ENCODE data around the gene C11orf16. TPM values are rescaled to one million over a fixed set of nuclear protein-coding genes. Genes with fewer than 3 reads are reported as not detected.

C11orf16 gene, protein sequence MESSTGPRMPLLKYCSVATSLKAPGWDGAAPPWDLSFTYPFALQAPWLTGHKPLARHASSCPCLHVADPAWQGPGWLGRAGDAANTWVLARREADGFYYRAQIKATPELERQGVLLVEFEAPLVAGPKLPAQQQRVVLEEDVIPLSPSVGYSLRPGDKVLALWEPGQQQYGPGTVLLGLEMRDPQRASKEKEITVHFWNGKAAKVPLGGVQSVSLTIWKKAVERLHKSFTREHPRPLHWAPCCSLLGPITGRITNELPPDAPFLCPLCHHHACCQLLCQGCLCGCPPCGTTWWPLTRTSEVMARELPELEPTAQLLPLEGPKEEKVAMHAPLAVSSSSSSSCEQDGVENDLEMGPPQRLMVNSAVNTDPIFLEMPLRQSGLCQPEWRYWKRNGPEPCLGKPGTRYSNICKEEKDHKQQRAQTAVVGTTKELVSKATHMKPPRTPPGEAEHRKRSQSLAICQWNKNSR
- not detected in 2 replicates for total RNA-seq

DNA sequence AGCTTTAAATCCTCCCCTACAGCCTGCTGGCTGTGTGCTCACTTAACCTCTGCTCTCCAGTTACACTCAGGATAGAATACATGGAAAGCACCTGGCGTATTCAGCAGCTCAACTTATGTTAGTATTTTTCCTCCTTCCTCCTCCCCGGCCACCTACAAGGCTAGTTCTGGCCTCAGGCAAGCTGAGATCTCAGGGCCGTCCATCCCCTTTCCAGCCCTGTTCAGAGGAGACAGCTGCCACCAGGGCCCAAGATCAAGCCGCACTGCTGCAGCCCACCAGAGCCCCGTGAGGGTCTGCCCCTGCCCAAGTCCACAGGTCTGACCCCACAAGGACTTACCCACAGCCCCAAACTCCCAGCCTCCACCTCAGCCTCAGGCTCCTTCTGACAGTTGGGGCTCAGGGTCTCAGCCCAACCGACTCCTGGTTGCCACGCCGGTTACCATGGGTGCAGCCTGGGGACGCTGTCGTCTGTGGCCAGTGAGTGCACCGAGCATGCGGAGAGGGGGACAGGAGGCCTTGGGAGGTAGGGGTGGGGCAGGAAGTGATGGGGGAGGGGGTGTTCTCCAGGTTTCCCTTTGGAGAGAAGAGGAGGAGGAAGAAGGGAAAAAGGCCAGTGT, at the start of gene C11orf16:
Gene C11orf16 (minus strand): TSS at position 384 of the 617 bp plus-strand sequence. CDS start 639 bp downstream, outside the sequence.

DNA sequence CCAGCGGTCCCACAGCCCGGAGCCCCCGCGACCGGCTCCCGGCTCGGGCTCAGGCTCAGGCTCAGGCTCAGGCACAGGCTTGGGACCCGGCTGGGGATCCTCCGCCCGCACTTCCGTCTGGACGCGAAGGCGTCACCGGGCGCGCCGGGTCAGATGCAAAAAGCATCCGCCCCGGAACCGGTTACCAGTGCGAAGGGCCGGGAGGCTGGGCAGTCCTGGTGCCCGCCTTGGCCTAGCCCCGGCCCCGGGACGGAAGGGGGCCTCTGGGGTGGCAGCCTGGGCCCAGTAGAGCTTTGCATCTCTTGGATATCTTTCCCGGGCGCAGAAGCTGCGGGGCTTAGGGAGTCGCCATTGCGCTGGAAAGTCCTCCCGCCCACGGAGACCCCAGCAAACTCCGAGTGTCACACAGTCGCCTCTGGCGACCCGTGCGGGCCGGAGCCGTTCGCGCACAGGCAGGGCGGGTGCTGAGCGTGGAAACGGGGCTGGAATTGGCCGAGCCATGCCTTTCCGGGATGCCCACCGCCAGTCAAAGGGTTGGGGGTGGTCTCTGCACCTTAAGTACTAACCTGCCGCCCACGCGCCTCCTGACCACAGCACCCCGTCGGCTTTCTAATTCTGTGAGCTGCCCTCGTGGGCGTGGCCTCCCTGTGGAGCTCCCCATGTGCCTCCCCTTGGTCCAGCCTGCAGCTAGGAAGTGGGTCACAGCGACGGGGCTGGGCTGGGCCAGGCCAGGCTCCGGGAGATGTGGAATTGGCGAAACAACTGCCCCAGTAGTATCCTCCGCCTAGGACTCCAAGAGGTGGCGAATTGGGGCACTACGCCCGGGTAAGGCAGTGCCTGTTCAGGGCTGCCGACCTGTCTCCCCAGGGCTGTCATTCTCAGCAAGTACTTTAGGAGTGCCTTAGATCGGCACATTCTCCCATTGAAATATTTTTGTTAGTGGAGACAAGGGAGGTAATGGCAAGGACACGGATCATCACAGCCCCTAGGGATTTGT, 31.9 kb upstream of the C11orf16 start, which contains the start of gene TMEM9B:
Gene TMEM9B (minus strand): TSS at position 119 of the 997 bp plus-strand sequence. CDS start 129 bp downstream, outside the sequence.

DNA sequence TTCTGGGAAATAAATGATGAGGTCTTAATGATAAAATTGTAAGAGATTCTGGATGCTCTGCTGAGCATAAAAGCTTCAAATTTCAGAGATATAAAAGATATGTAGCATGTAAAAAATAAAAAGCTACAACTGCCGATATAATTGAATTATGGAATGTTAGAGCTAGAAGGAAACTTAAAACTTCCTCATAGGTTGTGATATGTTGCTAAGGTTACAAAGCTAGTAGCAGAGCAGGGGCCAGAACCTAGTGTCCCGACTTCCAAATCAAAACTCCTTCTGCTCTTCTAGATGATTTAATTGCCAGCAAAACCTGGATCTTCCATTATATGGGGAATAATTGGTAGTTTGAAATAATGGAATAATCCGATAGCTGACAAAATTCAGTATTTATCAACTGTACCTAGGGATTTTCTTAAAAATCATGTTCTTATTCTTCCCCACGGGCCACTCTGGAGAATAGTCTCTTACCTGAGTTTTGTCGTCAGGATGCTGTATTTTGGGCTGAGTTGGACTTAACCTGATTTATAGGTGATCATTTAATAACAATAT, 9.8 kb upstream of the C11orf16 start, which contains the start of gene ASCL3:
Gene ASCL3 (minus strand): TSS at position 499 of the 549 bp plus-strand sequence. CDS start 4,855 bp downstream, outside the sequence.

DNA sequence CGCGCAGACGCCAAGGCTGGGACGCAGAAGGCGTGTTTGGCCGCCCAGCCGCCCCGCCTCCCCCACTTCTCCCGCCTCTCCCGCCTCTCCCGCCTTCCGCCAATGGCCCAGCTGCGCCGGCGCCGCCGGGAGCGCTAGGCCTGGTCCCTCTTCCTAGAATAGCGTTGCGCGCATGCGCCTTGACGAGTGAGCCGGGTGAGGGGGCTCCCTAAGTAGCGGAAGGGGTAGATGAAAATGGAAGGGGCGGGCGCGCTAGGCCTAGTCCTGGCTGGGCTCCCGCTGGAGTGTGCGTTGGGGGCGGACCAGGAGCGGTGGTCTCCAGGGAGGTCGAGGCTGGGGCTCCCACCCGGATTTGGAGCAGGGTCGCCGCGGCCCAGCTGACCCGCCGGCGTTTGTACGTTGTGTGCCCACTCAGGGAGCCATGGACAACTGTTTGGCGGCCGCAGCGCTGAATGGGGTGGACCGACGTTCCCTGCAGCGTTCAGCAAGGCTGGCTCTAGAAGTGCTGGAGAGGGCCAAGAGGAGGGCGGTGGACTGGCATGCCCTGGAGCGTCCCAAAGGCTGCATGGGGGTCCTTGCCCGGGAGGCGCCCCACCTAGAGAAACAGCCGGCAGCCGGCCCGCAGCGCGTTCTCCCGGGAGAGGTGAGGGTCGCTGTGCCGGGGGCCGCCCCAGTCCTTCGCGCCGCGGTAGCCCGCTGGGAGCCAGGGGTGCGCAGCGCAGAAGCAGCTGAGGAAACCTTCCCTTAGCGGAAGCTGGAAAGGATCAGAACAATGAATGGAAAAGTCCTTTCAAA, 21.5 kb downstream of the C11orf16 start, which contains the start of gene AKIP1:
Gene AKIP1 (plus strand): TSS at position 161 of the 795 bp plus-strand sequence. CDS start 261 bp downstream, at position 422.

Other genes starting within 250 kb of the C11orf16 start
- 44.0 and 44.9 TPM in 2 replicates for gene AKIP1, start 21.8 kb downstream of the C11orf16 start, total RNA-seq
- not detected in 2 replicates for gene ASCL3, start 10.1 kb upstream of the C11orf16 start, total RNA-seq
- 31.5 and 33.0 TPM in 2 replicates for gene TMEM9B, start 31.5 kb upstream of the C11orf16 start, total RNA-seq
- 9.7 and 11.8 TPM in 2 replicates for gene NRIP3, start 71.1 kb upstream of the C11orf16 start, total RNA-seq
- gene SCUBE2, start 158.7 kb upstream of the C11orf16 start, total RNA-seq = 0.30 and 1.2 TPM in 2 replicates

All from bronchus fibroblast of lung (primary cell).